WTC11 (cell line): ENCODE data around the gene USP11. TPM values are rescaled to one million over a fixed set of nuclear protein-coding genes. Genes with fewer than 3 reads are reported as not detected.

ENCODE experiments used
- ATAC-seq: fragments of 200-7000 bp; cut with Tn5 transposase; 2 replicates; pipeline ENCODE4 v1.10.0; 2021; ENCODE audit warnings: mild to moderate bottlenecking, moderate library complexity
- CTCF ChIA-PET: fragments of 300-600 bp; sonication (Branson Sonifier 250); formaldehyde crosslinking; loops from one replicate; lab custom pipeline; 2021; ENCODE audit warnings: antibody characterized with exemption; lab: Charles Lee
- POLR2A ChIA-PET: fragments of 350-600 bp; sonication (Branson Sonifier 250); formaldehyde crosslinking; loops from one replicate; lab custom pipeline; 2021; ENCODE audit warnings: antibody characterized with exemption; lab: Charles Lee
- DNase-seq: peaks from one replicate; pipeline ENCODE4 v3.0.0; 2021; ENCODE audit warnings: low spot score
- H3K27ac Mint-ChIP-seq: 2 replicates; pipeline ENCODE4 v1.8.0; 2021; ENCODE audit warnings: mixed read lengths
- H3K27me3 Mint-ChIP-seq: 2 replicates; pipeline ENCODE4 v1.8.0; 2021; ENCODE audit warnings: low read depth, mild to moderate bottlenecking, moderate library complexity, mixed read lengths
- H3K36me3 Mint-ChIP-seq: 2 replicates; pipeline ENCODE4 v1.8.0; 2021; ENCODE audit warnings: mixed read lengths
- H3K4me1 Mint-ChIP-seq: 2 replicates; pipeline ENCODE4 v1.8.0; 2022; ENCODE audit warnings: mixed read lengths
- H3K4me3 Mint-ChIP-seq: 2 replicates; pipeline ENCODE4 v1.8.0; 2021; ENCODE audit warnings: mild to moderate bottlenecking, moderate library complexity, mixed read lengths
- H3K9me3 Mint-ChIP-seq: 2 replicates; pipeline ENCODE4 v1.8.0; 2021; ENCODE audit warnings: mixed read lengths
- CREB1 ChIP-seq: sonication (generic); formaldehyde crosslinking; IDR thresholded peaks from 2 replicates; pipeline ENCODE4 v1.8.0; 2023; ENCODE audit warnings: mild to moderate bottlenecking, missing genetic modification reagents
- GABPB1 ChIP-seq: sonication (generic); formaldehyde crosslinking; IDR thresholded peaks from 2 replicates; pipeline ENCODE4 v1.8.1; 2023; ENCODE audit warnings: mild to moderate bottlenecking, missing genetic modification reagents
- HMGXB4 ChIP-seq: sonication (generic); formaldehyde crosslinking; IDR thresholded peaks from 2 replicates; pipeline ENCODE4 v1.8.1; 2023; ENCODE audit warnings: mild to moderate bottlenecking, moderate library complexity, missing genetic modification reagents
- NFATC4 ChIP-seq: fragments of 250-450 bp; sonication (Bioruptor Pico); IDR thresholded peaks from 2 replicates; pipeline ENCODE4 v1.9.0; 2021; ENCODE audit warnings: mild to moderate bottlenecking
- NFE2L1 ChIP-seq: sonication (generic); formaldehyde crosslinking; IDR thresholded peaks from 2 replicates; pipeline ENCODE4 v1.8.1; 2023; ENCODE audit warnings: missing genetic modification reagents
- PRRX2 ChIP-seq: fragments of 250-450 bp; sonication (Bioruptor Pico); IDR thresholded peaks from 2 replicates; pipeline ENCODE4 v1.8.0; 2021; ENCODE audit warnings: mild to moderate bottlenecking
- RELA ChIP-seq: sonication (generic); formaldehyde crosslinking; IDR thresholded peaks from 2 replicates; pipeline ENCODE4 v1.8.1; 2022; ENCODE audit warnings: missing genetic modification reagents, mild to moderate bottlenecking, borderline replicate concordance
- RORB ChIP-seq: fragments of 250-450 bp; sonication (Bioruptor Pico); IDR thresholded peaks from 2 replicates; pipeline ENCODE4 v1.9.0; 2021; ENCODE audit warnings: mild to moderate bottlenecking
- SP1 ChIP-seq: sonication (generic); formaldehyde crosslinking; conservative IDR thresholded peaks from 2 replicates; pipeline ENCODE4 v1.8.1; 2022; ENCODE audit warnings: missing genetic modification reagents
- ZBTB43 ChIP-seq: sonication (generic); formaldehyde crosslinking; IDR thresholded peaks from 2 replicates; pipeline ENCODE4 v1.8.1; 2023; ENCODE audit warnings: mild to moderate bottlenecking, missing genetic modification reagents
- ZNF232 ChIP-seq: sonication (generic); formaldehyde crosslinking; IDR thresholded peaks from 2 replicates; pipeline ENCODE4 v1.8.0; 2022; ENCODE audit warnings: mild to moderate bottlenecking, missing genetic modification reagents
- ZNF281 ChIP-seq: sonication (generic); formaldehyde crosslinking; IDR thresholded peaks from 2 replicates; pipeline ENCODE4 v1.8.0; 2023; ENCODE audit warnings: mild to moderate bottlenecking, missing genetic modification reagents
- ZNF423 ChIP-seq: fragments of 250-450 bp; sonication (Bioruptor Pico); IDR thresholded peaks from 2 replicates; pipeline ENCODE4 v2.1.2; 2022; ENCODE audit warnings: mild to moderate bottlenecking, moderate library complexity
- ZNF425 ChIP-seq: fragments of 250-450 bp; sonication (Bioruptor Pico); conservative IDR thresholded peaks from 2 replicates; pipeline ENCODE4 v1.9.0; 2021; ENCODE audit warnings: mild to moderate bottlenecking
- ZSCAN18 ChIP-seq: fragments of 250-450 bp; sonication (Bioruptor Pico); IDR thresholded peaks from 2 replicates; pipeline ENCODE4 v2.1.2; 2022; ENCODE audit warnings: mild to moderate bottlenecking, moderate library complexity
- total RNA-seq: library from RNA; stranded (reverse); gene quantifications from 3 replicates; pipeline ENCODE4 v1.2.3, GENCODE V29; 2021

The USP11 gene
- total RNA-seq, 1 experiment from 2014 or later: 86.8 TPM

GRCh38 chrX:47243351-47243750, 10.5 kb downstream of the USP11 start (continued):
- no peak for TF ChIP-seq HMGXB4 (CRISPR knock-in tag)
- TF ChIP-seq RORB: no peak
- TF ChIP-seq ZNF423 (CRISPR knock-in tag): no peak
- TF ChIP-seq, all 79 proteins: peak for 0

- Mint-ChIP-seq H3K9me3 (no peaks in the 10 kb centered on the region), H3K4me1 (no peaks in the 10 kb centered on the region), H3K27me3 (no peaks in the 10 kb centered on the region), H3K36me3 (peaks cover 54% of the 10 kb centered on the region), H3K4me3 (no peak overlapping the region), H3K27ac (no peak overlapping the region)
- DNase-seq (no peak), ATAC-seq (no peak)
- ChIA-PET CTCF (no interaction called here), POLR2A (interaction anchor here (0.6 to 1.3 kb wide), 2 partner anchors 11 to 115 kb away, joined by 3 to 5 read pairs; no protein-coding TSS in a partner anchor)
- TF ChIP-seq ZSCAN18 (CRISPR knock-in tag) (no peak), ZNF232 (CRISPR knock-in tag) (no peak)
Observed at GRCh38 chrX:47244676-47245075, 11.9 kb downstream of the USP11 start.

- H3K36me3 Mint-ChIP-seq: peaks cover 49% of the 10 kb centered on the region
Observed at GRCh38 chrX:47245156-47245555, 12.3 kb downstream of the USP11 start.

More at GRCh38 chrX:47245156-47245555, 12.3 kb downstream of the USP11 start:
- H3K4me1 Mint-ChIP-seq: no peaks in the 10 kb centered on the region
- H3K27me3 Mint-ChIP-seq: no peaks in the 10 kb centered on the region
- POLR2A ChIA-PET: interaction anchor here (1.3 kb wide), 1 partner anchor 11 kb away, joined by 5 read pairs; no protein-coding TSS in a partner anchor
- TF ChIP-seq PRRX2 (CRISPR knock-in tag): no peak
- no peak for TF ChIP-seq NFE2L1
- no peak for TF ChIP-seq GABPB1 (CRISPR knock-in tag)
- TF ChIP-seq SP1 (CRISPR knock-in tag): no peak
- TF ChIP-seq CREB1 (CRISPR knock-in tag): no peak
- TF ChIP-seq ZBTB43: no peak
- TF ChIP-seq ZNF281 (CRISPR knock-in tag): no peak
- TF ChIP-seq ZNF425 (CRISPR knock-in tag): no peak
- TF ChIP-seq NFATC4 (CRISPR knock-in tag): no peak
- no peak for TF ChIP-seq RELA (CRISPR knock-in tag)
- TF ChIP-seq, all 79 proteins: peak for 0
- CTCF ChIA-PET: no interaction called here
- H3K4me3 Mint-ChIP-seq: no peak overlapping the region
- H3K27ac Mint-ChIP-seq: no peak overlapping the region
- H3K9me3 Mint-ChIP-seq: no peaks in the 10 kb centered on the region
- DNase-seq (no peak), ATAC-seq (no peak)
